Measurements from ENCODE around the gene FEM1B. TPM values are rescaled to one million over a fixed set of nuclear protein-coding genes. Genes with fewer than 3 reads are reported as not detected.

FEM1B gene
- total RNA-seq, 1 experiment from 2014 or later: 47.3 TPM

- DNase-seq (ENCODE audit: low spot score): no peak
These were observed 57.1 kb downstream of the FEM1B start for GRCh38 chr15:68334661-68335124.

GRCh38 chr15:68335251-68335650 lies 57.7 kb downstream of the FEM1B start:
- no peak for TF ChIP-seq EZH2 (IDR thresholded peaks at IDR 0.05; ENCODE audit: borderline replicate concordance, low read depth, low read length, poor library complexity, severe bottlenecking)
- Histone ChIP-seq H3K4me3 (ENCODE audit: low read depth, low read length, poor library complexity, severe bottlenecking) (no peak overlapping the region), H3K9me3 (ENCODE audit: low read depth, low read length, poor library complexity, severe bottlenecking) (no peaks in the 10 kb centered on the region), H3K36me3 (ENCODE audit: insufficient read depth, low read length, poor library complexity, severe bottlenecking) (no peaks in the 10 kb centered on the region), H3K4me1 (ENCODE audit: insufficient read depth, low read length, poor library complexity, severe bottlenecking) (no peaks in the 10 kb centered on the region), H3K27me3 (replicated peaks; ENCODE audit: insufficient read depth, low read depth, low read length, poor library complexity) (no peaks in the 10 kb centered on the region), H3K27ac (ENCODE audit: low read depth, low read length, poor library complexity, severe bottlenecking) (no peak overlapping the region)
- ChIA-PET POLR2A (ENCODE audit: low non-redundant PET) (no interaction called here), CTCF (no interaction called here)
- intact Hi-C loops (cut with micrococcal nuclease; ENCODE audit: unreplicated experiment): no loop called here
- BruUV-seq (replicated peaks): no TSS peak
- DNase-seq (ENCODE audit: low spot score): no peak

More at GRCh38 chr15:68334661-68335124, 57.1 kb downstream of the FEM1B start:
- intact Hi-C loops (cut with micrococcal nuclease; ENCODE audit: unreplicated experiment): no loop called here
- H3K4me1 ChIP-seq (ENCODE audit: insufficient read depth, low read length, poor library complexity, severe bottlenecking): no peaks in the 10 kb centered on the region
- no peaks in the 10 kb centered on the region for H3K9me3 ChIP-seq (ENCODE audit: low read depth, low read length, poor library complexity, severe bottlenecking)
- no peaks in the 10 kb centered on the region for H3K27me3 ChIP-seq (replicated peaks; ENCODE audit: insufficient read depth, low read depth, low read length, poor library complexity)
- ChIA-PET POLR2A (ENCODE audit: low non-redundant PET) (no interaction called here), CTCF (no interaction called here)
- no peak overlapping the region for H3K27ac ChIP-seq (ENCODE audit: low read depth, low read length, poor library complexity, severe bottlenecking)
- no peak overlapping the region for H3K4me3 ChIP-seq (ENCODE audit: low read depth, low read length, poor library complexity, severe bottlenecking)
- no peaks in the 10 kb centered on the region for H3K36me3 ChIP-seq (ENCODE audit: insufficient read depth, low read length, poor library complexity, severe bottlenecking)
- no peak for TF ChIP-seq EZH2 (IDR thresholded peaks at IDR 0.05; ENCODE audit: borderline replicate concordance, low read depth, low read length, poor library complexity, severe bottlenecking)
- no peak for TF ChIP-seq CTCF (conservative IDR thresholded peaks at IDR 0.05; ENCODE audit: low read depth, low read length)
- no TSS peak for BruUV-seq (replicated peaks)

GRCh38 chr15:68335655-68336054 lies 58.1 kb downstream of the FEM1B start:
- intact Hi-C loops (cut with micrococcal nuclease; ENCODE audit: unreplicated experiment): no loop called here
- no peaks in the 10 kb centered on the region for H3K9me3 ChIP-seq (ENCODE audit: low read depth, low read length, poor library complexity, severe bottlenecking)
- H3K36me3 ChIP-seq (ENCODE audit: insufficient read depth, low read length, poor library complexity, severe bottlenecking): no peaks in the 10 kb centered on the region
- no TSS peak for BruUV-seq (replicated peaks)
- ChIA-PET POLR2A (ENCODE audit: low non-redundant PET) (no interaction called here), CTCF (no interaction called here)
- TF ChIP-seq EZH2 (IDR thresholded peaks at IDR 0.05; ENCODE audit: borderline replicate concordance, low read depth, low read length, poor library complexity, severe bottlenecking) (no peak), CTCF (conservative IDR thresholded peaks at IDR 0.05; ENCODE audit: low read depth, low read length) (no peak)
- no peak overlapping the region for H3K27ac ChIP-seq (ENCODE audit: low read depth, low read length, poor library complexity, severe bottlenecking)
- no peak for DNase-seq (ENCODE audit: low spot score)
- no peak overlapping the region for H3K4me3 ChIP-seq (ENCODE audit: low read depth, low read length, poor library complexity, severe bottlenecking)
- no peaks in the 10 kb centered on the region for H3K27me3 ChIP-seq (replicated peaks; ENCODE audit: insufficient read depth, low read depth, low read length, poor library complexity)
- no peaks in the 10 kb centered on the region for H3K4me1 ChIP-seq (ENCODE audit: insufficient read depth, low read length, poor library complexity, severe bottlenecking)

- intact Hi-C loops (cut with micrococcal nuclease; ENCODE audit: unreplicated experiment): no loop called here
- ChIA-PET CTCF (no interaction called here), POLR2A (ENCODE audit: low non-redundant PET) (no interaction called here)
- DNase-seq (ENCODE audit: low spot score): no peak
- Histone ChIP-seq H3K4me1 (ENCODE audit: insufficient read depth, low read length, poor library complexity, severe bottlenecking) (no peaks in the 10 kb centered on the region), H3K27me3 (replicated peaks; ENCODE audit: insufficient read depth, low read depth, low read length, poor library complexity) (no peaks in the 10 kb centered on the region), H3K9me3 (ENCODE audit: low read depth, low read length, poor library complexity, severe bottlenecking) (no peaks in the 10 kb centered on the region), H3K4me3 (ENCODE audit: low read depth, low read length, poor library complexity, severe bottlenecking) (no peak overlapping the region), H3K27ac (ENCODE audit: low read depth, low read length, poor library complexity, severe bottlenecking) (no peak overlapping the region), H3K36me3 (ENCODE audit: insufficient read depth, low read length, poor library complexity, severe bottlenecking) (no peaks in the 10 kb centered on the region)
- TF ChIP-seq CTCF (conservative IDR thresholded peaks at IDR 0.05; ENCODE audit: low read depth, low read length) (no peak), EZH2 (IDR thresholded peaks at IDR 0.05; ENCODE audit: borderline replicate concordance, low read depth, low read length, poor library complexity, severe bottlenecking) (no peak)
- no TSS peak for BruUV-seq (replicated peaks)
These were observed 59.0 kb downstream of the FEM1B start for GRCh38 chr15:68336516-68336915.

Measured in A673 (cell line).